HCT116 (cell line): ENCODE data around the gene GINS3. TPM values are rescaled to one million over a fixed set of nuclear protein-coding genes. Genes with fewer than 3 reads are reported as not detected.
A peak's percentile ranks its signal among the peaks of the same experiment; 100 is the strongest.

ENCODE experiments used
- ATAC-seq: fragments of 200-7000 bp; cut with Tn5 transposase; 2 replicates; pipeline ENCODE4 v1.9.1; 2020; ENCODE audit warnings: mild to moderate bottlenecking, moderate library complexity
- BruUV-seq: library from RNA; stranded (reverse); fragments of 400-500 nt; replicated peaks from 2 replicates; lab custom pipeline; 2021; lab: Mats Ljungman, UMichigan
- CTCF ChIA-PET: fragments of 300-600 bp; sonication (Branson Sonifier 250); formaldehyde crosslinking; loops from one replicate; lab custom pipeline; 2021; ENCODE audit warnings: antibody characterized with exemption; lab: Charles Lee
- POLR2A ChIA-PET: fragments of 300-600, 350-600 bp; sonication (Branson Sonifier 250); formaldehyde crosslinking; loops from one replicate; lab custom pipeline; 2021; ENCODE audit warnings: antibody characterized with exemption; lab: Charles Lee
- RAD21 ChIA-PET, 2 experiments: fragments of 300-600 bp; sonication (Branson Sonifier 250); formaldehyde crosslinking; loops; one replicate each; lab custom pipeline; 2023; ENCODE audit warnings: low total read pairs in 2 of 2; ENCODE audit not compliant: uncharacterized antibody in 2 of 2, unreplicated experiment in 2 of 2, low non-redundant PET in 1 of 2; lab: Charles Lee
- DNase-seq: peaks from one replicate; pipeline ENCODE4 v3.0.0-alpha.2; 2010; ENCODE audit warnings: low read depth, low spot score
- H2AFZ ChIP-seq: fragments of 200-600 bp; shearing (Covaris generic), sonication (generic); 2 replicates; pipeline ENCODE4 v1.6.1; 2017; ENCODE audit warnings: low read depth, mixed run types, mixed read lengths, antibody characterized with exemption, low read length; ENCODE audit not compliant: poor library complexity, severe bottlenecking
- H3K27ac ChIP-seq: 2 replicates; pipeline ENCODE4 v1.5.1; 2012; ENCODE audit warnings: low read depth, low read length
- H3K27me3 ChIP-seq: fragments of 200-600 bp; sonication (generic); 2 replicates; pipeline ENCODE4 v1.6.1; 2016; ENCODE audit warnings: mixed run types, low read length, mixed read lengths; ENCODE audit not compliant: insufficient read depth
- H3K36me3 ChIP-seq, 2 experiments: fragments of 200-500 bp in 1 of 2; fragments of 200-600 bp in 1 of 2; sonication (Bioruptor generic) in 1 of 2; sonication (generic) in 1 of 2; 2 replicates each; pipeline versions ENCODE4 v1.5.1 to v1.6.1; 2014 to 2016; ENCODE audit warnings: low read length in 2 of 2, inconsistent platforms in 1 of 2, mixed read lengths in 1 of 2, mixed run types in 1 of 2; ENCODE audit not compliant: insufficient read depth in 2 of 2, control insufficient read depth in 1 of 2
- H3K4me1 ChIP-seq, 2 experiments: fragments of 200-600 bp in 1 of 2; sonication (generic) in 1 of 2; 2 replicates each; pipeline versions ENCODE4 v1.5.1 to v1.6.1; 2012 to 2017; ENCODE audit warnings: low read length in 2 of 2, inconsistent platforms in 1 of 2, mild to moderate bottlenecking in 1 of 2, mixed read lengths in 1 of 2, mixed run types in 1 of 2, moderate library complexity in 1 of 2; ENCODE audit not compliant: insufficient read depth in 2 of 2, control insufficient read depth in 1 of 2
- H3K4me2 ChIP-seq: fragments of 200-600 bp; sonication (generic); 2 replicates; pipeline ENCODE4 v1.6.1; 2017; ENCODE audit warnings: mixed run types, low read length, mixed read lengths
- H3K4me3 ChIP-seq, 2 experiments: fragments of 200-600 bp in 1 of 2; sonication (generic) in 1 of 2; replicated peaks in 1 of 2; 2 replicates each; pipeline ENCODE4 v1.5.1; 2011 to 2016; ENCODE audit warnings: low read length in 2 of 2, control low read depth in 1 of 2, low read depth in 1 of 2, mild to moderate bottlenecking in 1 of 2, mixed read lengths in 1 of 2, mixed run types in 1 of 2
- H3K79me2 ChIP-seq: fragments of 200-600 bp; sonication (generic); 2 replicates; pipeline ENCODE4 v1.6.1; 2017; ENCODE audit warnings: mild to moderate bottlenecking, mixed run types, low read length, moderate library complexity, mixed read lengths; ENCODE audit not compliant: insufficient read depth
- H3K9ac ChIP-seq: fragments of 200-600 bp; sonication (generic); 2 replicates; pipeline ENCODE4 v1.6.1; 2016; ENCODE audit warnings: low read length, mixed read lengths
- H3K9me2 ChIP-seq: fragments of 200-600 bp; sonication (generic), shearing (Covaris generic); 2 replicates; pipeline ENCODE4 v1.6.1; 2017; ENCODE audit warnings: mixed run types, mild to moderate bottlenecking, moderate library complexity; ENCODE audit not compliant: insufficient read depth
- H3K9me3 ChIP-seq, 2 experiments: fragments of 200-500 bp in 1 of 2; fragments of 200-600 bp in 1 of 2; sonication (Bioruptor generic) in 1 of 2; sonication (generic) in 1 of 2; 2 replicates each; pipeline ENCODE4 v1.6.1; 2014 to 2017; ENCODE audit warnings: low read length in 2 of 2, mixed read lengths in 2 of 2, inconsistent platforms in 1 of 2, low read depth in 1 of 2, mild to moderate bottlenecking in 1 of 2, mixed run types in 1 of 2, moderate library complexity in 1 of 2; ENCODE audit not compliant: control insufficient read depth in 1 of 2, insufficient read depth in 1 of 2
- H4K20me1 ChIP-seq: fragments of 200-600 bp; sonication (generic), shearing (Covaris generic); 2 replicates; pipeline ENCODE4 v1.6.1; 2017; ENCODE audit warnings: mixed run types, mild to moderate bottlenecking, moderate library complexity; ENCODE audit not compliant: insufficient read depth
- intact Hi-C: fragments of 100-400 bp; cut with micrococcal nuclease; formaldehyde crosslinking; loops from 2 replicates; pipeline ENCODE4 v1.10.0; 2022
- total RNA-seq: library from RNA; stranded (reverse); gene quantifications from one replicate; pipeline ENCODE4 v1.2.1, GENCODE V29; 2021; ENCODE audit not compliant: unreplicated experiment
- TF ChIP-seq, protein P1 (sequence below), 3 experiments: fragments of 200-600 bp in 1 of 3; sonication (generic) in 1 of 3; IDR thresholded peaks in 2 of 3; conservative IDR thresholded peaks in 1 of 3; 2 replicates each; pipeline ENCODE4 v1.5.1; 2012 to 2017; ENCODE audit warnings: low read depth in 2 of 3, low read length in 2 of 3, antibody characterized with exemption in 1 of 3, borderline replicate concordance in 1 of 3, control low read depth in 1 of 3, mild to moderate bottlenecking in 1 of 3, mixed read lengths in 1 of 3, mixed run types in 1 of 3, moderate library complexity in 1 of 3; ENCODE audit not compliant: insufficient read depth in 1 of 3
- TF ChIP-seq, protein P2 (sequence below): IDR thresholded peaks from 2 replicates; pipeline ENCODE4 v1.6.1; 2011; ENCODE audit warnings: mild to moderate bottlenecking, low read length, moderate library complexity; ENCODE audit not compliant: insufficient replicate concordance; ENCODE audit errors: extremely low read depth

The GINS3 gene
- total RNA-seq, 1 experiment from 2014 or later = 12.1 TPM

DNA sequence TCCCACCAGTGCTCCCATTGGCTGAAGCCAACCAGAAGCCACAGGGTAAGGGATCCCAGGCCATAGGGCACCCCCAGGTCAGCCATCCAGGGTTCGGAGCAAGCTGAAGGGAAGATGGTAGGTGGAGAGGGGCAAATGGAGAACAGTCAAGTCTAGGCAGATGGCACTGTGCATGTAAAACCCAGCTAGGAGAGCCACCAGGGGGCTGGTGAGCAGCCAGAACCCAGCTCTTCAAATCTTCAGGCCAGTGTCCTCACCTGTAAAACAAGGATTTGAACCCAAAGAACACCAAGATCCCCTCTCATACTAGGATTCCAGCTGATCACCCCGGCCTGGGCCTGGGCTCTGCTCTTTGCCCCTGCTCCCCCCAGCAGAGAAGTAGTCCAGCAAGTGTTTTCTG, 43.5 kb downstream of the GINS3 start:
- H3K27ac ChIP-seq = no peak overlapping the region

More for the DNA sequence above, 43.5 kb downstream of the GINS3 start:
- Histone ChIP-seq H3K9me2 (no peaks in the 10 kb centered on the region), H2AFZ (no peak overlapping the region), H3K4me2 (no peak overlapping the region), H3K9me3 (no peaks in the 10 kb centered on the region), H3K9ac (no peak overlapping the region), H3K36me3 (no peaks in the 10 kb centered on the region), H3K27me3 (no peaks in the 10 kb centered on the region), H3K4me3 (no peak overlapping the region)
- ChIA-PET CTCF (interaction anchor here (0.6 kb wide), 1 partner anchor 9 kb away, joined by 3 read pairs; no protein-coding TSS in a partner anchor), RAD21 (no interaction called here)
- DNase-seq = no peak
- TF ChIP-seq, protein P1, sequence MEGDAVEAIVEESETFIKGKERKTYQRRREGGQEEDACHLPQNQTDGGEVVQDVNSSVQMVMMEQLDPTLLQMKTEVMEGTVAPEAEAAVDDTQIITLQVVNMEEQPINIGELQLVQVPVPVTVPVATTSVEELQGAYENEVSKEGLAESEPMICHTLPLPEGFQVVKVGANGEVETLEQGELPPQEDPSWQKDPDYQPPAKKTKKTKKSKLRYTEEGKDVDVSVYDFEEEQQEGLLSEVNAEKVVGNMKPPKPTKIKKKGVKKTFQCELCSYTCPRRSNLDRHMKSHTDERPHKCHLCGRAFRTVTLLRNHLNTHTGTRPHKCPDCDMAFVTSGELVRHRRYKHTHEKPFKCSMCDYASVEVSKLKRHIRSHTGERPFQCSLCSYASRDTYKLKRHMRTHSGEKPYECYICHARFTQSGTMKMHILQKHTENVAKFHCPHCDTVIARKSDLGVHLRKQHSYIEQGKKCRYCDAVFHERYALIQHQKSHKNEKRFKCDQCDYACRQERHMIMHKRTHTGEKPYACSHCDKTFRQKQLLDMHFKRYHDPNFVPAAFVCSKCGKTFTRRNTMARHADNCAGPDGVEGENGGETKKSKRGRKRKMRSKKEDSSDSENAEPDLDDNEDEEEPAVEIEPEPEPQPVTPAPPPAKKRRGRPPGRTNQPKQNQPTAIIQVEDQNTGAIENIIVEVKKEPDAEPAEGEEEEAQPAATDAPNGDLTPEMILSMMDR (IDR thresholded peaks at IDR 0.05 in 2 of 3, conservative IDR thresholded peaks at IDR 0.05 in 1 of 3; ENCODE audit: borderline replicate concordance in 1 of 3, insufficient read depth in 1 of 3, low read depth in 2 of 3, low read length in 2 of 3) = peak in 2 of 3 experiments; percentile 19 to 21; a peak in 2 of 6 replicates
- TF ChIP-seq, protein P2, sequence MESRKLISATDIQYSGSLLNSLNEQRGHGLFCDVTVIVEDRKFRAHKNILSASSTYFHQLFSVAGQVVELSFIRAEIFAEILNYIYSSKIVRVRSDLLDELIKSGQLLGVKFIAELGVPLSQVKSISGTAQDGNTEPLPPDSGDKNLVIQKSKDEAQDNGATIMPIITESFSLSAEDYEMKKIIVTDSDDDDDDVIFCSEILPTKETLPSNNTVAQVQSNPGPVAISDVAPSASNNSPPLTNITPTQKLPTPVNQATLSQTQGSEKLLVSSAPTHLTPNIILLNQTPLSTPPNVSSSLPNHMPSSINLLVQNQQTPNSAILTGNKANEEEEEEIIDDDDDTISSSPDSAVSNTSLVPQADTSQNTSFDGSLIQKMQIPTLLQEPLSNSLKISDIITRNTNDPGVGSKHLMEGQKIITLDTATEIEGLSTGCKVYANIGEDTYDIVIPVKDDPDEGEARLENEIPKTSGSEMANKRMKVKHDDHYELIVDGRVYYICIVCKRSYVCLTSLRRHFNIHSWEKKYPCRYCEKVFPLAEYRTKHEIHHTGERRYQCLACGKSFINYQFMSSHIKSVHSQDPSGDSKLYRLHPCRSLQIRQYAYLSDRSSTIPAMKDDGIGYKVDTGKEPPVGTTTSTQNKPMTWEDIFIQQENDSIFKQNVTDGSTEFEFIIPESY = no peak
- TF ChIP-seq, all 23 proteins: peak for 1
- no peak for ATAC-seq
- POLR2A ChIA-PET = no interaction called here
- H3K79me2 ChIP-seq = no peaks in the 10 kb centered on the region
- no peaks in the 10 kb centered on the region for H3K4me1 ChIP-seq
- BruUV-seq = no TSS peak
- no peaks in the 10 kb centered on the region for H4K20me1 ChIP-seq
- intact Hi-C loops = no loop called here
